Embryonic facial prominence (tissue), 1 donor: ENCODE data around the gene ALDOA.
A peak's percentile ranks its signal among the peaks of the same experiment; 100 is the strongest.
"Not testable (repeated sequence)": the region's sequence is repeated elsewhere in the genome, so short reads cannot be mapped to it uniquely, and the experiment has no call there.

Experiments
- DNase-seq: peaks from one replicate; pipeline ENCODE4 v3.0.0-alpha.2; 2016; ENCODE audit errors: extremely low spot score

Gene ALDOA

DNA sequence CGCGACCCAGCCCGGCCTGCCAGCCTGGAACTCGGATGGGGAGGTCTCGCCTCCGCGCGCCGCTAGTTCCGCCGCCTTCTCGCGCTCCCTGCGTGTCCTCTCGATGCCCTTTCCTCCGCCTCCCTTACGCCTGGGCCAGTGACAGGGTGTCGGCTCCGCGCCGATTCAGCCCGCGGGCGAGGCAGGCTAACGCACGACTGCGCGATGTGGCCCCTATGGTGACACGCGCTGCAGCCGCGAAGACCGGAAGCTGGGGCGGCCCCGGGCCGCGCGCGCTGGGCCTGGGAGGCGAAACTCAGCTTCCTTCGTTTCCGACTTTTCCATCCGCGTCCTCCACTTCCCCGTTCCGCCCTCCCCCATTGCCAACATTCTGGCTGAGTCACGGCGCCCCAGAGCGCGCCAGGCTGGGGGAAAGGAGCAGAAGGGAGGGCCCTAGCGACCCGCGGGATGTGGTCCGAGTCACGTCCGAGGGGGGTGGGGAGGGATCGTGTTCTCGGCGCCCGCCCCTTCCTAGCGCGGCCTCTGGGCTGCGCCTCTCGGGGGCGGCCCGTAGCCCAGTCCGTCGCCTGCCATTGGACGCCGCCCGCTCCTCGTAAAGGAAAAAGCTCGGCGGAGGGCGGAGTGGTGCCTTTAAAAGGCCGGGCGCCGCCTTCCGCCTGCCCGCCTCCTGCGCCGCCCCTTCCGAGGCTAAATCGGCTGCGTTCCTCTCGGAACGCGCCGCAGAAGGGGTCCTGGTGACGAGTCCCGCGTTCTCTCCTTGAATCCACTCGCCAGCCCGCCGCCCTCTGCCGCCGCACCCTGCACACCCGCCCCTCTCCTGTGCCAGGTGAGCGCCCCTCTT lies at the start of gene ALDOA:
ALDOA (plus strand) TSS at position 659 of the 841 bp plus-strand sequence. CDS start 1,138 bp downstream, outside the sequence.
- DNase-seq, result peak; percentile 93

DNA sequence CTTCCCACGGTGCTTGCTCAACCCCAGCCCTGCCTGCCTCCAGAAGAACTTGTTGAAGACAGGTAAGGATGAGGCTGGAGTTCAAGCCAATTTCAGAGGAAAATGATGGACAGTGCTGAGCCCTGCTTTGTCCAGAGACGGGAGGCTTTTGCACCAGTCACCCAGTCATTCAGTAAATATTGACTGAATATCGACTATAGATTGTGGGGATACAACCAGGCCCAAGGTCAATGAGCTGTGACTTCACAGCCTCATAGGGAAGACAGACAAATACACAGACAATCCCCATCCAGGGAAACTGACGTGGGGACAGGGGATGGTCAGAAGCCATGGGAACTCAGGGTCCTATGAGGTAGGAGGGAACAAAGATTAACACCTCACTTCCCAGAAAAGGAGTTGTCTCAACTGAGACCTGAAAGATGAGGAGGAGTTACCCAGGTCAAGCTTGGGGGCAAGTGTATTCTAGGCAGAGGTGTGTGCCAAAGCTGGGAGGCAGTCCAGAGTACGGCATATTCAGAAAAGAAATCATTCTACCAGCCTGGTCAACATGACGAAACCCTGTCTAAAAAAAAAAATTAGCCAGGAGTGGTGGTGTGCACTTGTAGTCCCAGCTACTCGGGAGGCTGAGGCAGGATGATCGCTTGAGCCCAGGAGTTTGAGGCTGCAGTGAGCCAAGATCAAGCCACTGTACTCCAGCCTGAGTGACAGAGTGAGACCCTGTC lies 48.8 kb upstream of the ALDOA start:
- DNase-seq, result no peak

DNA sequence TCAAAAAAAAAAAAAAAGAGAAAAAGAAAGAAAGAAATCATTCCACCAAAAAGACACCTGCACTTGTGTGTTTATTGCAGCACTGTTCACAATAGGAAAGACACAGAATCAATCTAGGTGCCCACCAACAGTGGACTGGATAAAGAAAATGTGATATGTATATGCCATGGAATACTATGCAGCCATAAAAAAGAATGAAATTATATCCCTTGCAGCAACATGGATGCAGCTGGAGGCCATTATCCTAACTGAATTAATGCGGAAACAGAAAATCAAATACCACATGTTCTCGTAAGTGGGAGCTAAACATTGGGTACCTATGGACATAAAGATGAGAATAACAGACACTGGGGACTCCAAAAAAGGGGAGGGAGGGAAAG lies 48.3 kb upstream of the ALDOA start:
- no peak for DNase-seq

DNA sequence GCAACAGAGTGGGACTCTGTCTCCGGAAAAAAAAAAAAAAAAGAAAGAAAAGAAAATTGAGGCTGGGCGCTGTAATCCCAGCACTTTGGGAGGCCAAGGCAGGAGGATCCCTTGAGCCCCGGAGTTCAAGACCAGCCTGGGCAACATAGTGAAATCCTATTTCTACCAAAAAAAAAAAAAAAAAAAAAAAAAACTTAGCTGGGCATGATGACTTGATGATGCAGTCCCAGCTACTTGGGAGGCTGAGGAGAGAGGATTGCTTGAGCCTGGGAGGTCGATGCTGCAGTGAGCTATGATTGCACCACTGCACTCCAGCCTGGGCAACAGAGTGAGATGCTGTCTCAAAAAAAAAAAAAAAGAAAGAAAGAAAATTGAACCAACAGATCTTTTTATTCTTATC lies 47.6 kb upstream of the ALDOA start:
- DNase-seq, result not testable (repeated sequence)

DNA sequence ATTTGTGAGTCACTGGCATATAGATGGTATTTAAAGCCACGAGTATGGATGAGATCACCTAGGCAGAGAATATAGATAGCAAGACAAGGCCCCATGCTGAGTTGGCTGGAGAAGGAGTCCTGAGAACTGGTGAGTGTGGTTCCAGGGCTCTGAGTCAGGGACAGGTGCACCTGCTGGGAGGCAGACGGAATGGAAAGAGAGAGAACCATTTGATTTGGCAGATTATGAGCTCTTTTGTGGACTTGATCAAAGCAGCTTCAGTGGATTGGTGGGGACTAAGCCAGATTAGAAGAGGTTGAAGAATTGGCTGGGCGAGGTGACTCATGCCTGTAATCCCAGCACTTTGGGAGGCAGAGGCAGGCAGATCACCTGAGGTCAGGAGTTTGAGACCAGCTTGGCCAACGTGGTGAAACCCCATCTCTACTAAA lies 46.8 kb upstream of the ALDOA start:
- no peak for DNase-seq

DNA sequence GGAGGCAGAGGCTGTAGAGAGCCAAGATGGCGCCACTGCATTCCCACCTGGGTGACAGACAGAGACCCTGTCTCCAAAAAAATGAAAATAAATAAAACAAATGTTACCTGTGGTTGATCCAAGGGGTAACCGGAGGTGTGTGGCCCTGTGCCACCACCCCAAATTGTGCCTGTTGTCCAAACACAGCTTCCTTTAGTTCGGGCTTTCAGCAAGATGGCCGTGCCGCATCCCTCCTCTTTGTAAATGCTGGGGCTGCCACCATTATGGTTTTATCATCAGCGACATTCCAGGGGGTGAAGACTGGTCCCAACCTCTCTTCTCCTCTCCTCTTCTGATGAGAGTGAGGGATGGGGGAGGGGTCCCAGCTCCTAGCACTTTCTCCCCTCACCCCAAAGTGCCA lies 42.7 kb upstream of the ALDOA start, which contains the start of gene C16orf92:
C16orf92 (plus strand) TSS at position 312 of the 400 bp plus-strand sequence. CDS start 143 bp downstream, outside the sequence.
- DNase-seq, result no peak

DNA sequence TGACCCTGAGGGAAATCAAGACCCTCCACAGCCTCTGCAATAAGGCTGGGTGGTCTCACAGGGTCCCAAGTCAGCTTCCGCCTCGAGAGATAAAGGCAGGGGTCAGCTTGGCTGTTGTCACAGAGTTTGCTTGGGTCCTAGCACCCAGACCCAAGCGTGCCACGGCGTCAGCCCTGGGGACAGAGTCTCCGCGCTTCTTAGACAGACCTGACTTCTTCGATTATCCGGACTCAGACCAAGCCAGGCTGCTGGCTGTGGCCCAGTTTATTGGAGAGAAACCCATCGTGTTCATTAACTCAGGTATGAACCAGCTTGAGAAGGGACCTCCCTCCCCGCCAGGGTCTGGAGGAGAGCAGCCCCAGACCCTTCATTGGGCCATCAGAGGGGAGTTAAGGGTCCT lies 42.0 kb upstream of the ALDOA start:
- DNase-seq, result no peak

DNA sequence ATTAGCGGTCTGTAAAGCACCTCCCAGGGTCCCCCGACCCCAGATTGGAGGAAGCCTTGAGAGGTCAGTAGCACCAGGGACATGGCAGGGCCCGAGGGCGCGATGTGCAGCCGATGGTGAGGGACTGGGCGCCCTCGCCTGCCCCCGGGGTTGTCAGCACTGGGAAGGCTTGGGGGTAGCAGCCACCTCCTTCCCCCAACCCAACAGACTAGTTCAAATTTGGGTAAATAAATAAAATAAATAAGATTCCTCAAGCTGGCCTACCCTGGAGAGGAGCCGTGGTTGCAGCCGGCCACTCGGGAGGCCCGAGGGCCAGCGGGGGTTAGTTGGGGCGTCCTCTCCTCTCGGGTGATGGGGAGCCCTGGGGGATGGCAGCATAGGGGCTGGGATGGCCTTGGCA lies 41.1 kb upstream of the ALDOA start:
- no peak for DNase-seq

DNA sequence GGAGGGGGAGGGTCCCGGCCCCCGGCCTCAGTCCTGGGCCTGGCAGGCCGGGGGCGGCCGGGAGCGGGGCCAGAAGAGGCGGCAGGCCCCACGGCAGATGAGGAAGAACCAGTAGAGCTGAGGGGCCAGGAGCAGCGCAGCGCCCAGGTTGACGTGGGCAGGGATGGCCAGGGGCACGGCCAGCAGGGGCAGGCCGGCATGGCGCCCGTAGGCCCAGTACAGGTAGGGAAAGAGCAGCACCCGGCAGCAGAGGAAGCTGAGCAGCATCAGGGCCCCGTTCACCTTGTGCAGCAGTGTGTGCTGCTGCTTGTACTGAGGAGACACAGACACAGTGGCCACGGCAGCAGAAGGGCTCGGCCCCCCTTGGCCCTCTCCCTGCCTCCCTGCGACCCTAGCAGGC lies 40.4 kb upstream of the ALDOA start:
- no peak for DNase-seq

DNA sequence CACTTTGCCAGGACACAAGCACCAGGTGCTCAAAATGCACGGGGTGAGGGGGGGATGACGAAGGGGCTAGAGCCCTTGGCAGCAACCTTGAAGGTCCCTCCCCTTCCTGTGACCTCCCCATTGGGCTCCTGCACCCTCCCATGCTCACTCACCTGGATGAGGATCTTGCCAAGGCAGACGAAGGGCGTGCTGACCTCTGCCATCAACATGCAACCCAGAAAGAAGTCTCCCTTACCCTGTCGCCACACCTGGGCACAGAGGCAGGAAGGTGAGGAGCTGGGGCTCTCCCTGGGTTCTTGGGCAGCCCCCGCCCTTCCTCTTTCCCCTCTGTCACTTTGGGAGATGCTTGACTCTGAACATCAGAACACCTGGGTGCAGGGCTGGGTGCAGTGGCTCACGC lies 40.0 kb upstream of the ALDOA start:
- no peak for DNase-seq

DNA sequence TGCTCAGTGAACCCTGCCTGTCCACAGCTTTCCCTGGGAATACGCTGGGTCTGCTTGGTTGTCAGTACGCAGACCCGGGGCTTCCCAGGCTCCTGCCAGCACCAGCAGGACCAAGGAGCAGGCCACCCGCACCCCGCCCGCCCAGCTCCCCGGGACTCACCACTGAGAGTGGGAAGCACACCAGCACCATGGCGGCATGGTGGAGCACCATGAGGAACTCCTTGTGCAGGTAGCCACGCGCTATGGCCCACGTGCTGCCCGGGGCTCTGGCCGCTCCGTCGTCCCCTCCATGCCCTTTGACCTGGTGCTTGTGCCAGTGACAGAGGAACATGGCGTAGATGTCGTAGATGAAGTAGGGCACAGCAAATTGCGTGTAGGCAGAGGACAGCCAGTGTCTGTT lies 39.1 kb upstream of the ALDOA start:
- no peak for DNase-seq

DNA sequence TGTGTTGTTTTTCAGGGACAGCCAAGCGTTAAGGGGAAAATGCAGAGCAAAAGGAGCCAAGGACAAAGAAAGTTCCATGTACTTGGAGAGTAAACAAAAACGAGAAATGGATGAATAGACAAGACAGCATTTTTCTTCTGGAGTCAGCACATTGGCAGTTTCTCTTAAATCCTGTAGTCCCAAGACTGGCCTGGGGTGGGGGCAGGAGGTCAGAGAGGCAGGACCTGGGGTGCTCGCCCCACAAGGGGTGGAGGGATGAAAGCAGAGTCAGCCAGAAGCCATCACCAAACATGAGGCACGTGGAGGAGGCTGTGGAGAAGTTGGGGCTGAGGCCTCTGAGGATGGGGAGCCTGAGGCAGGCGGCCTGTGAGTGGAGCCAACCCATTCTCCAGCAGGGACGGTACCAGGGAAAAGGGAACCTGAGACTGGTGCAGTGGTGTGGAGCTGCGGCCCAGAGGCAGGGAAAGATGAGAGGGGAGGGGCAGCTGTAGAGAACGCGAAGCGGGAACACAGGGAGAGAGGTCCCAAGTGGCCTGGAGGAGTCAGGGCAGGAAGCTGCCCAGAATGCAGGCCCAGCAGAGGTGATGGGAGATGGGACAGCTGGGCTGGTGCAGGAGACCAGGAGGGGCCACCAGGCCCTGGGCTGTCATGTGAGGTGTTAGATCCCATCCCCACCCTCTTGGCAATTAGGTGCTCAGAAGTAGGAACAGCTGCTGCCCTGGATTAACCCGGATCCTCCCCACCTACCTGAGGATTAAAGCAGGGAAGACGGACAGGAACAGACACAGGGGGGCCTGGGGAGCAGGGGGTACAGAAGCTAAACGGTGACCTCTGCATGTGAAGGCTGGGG lies 37.7 kb upstream of the ALDOA start:
- no peak for DNase-seq

DNA sequence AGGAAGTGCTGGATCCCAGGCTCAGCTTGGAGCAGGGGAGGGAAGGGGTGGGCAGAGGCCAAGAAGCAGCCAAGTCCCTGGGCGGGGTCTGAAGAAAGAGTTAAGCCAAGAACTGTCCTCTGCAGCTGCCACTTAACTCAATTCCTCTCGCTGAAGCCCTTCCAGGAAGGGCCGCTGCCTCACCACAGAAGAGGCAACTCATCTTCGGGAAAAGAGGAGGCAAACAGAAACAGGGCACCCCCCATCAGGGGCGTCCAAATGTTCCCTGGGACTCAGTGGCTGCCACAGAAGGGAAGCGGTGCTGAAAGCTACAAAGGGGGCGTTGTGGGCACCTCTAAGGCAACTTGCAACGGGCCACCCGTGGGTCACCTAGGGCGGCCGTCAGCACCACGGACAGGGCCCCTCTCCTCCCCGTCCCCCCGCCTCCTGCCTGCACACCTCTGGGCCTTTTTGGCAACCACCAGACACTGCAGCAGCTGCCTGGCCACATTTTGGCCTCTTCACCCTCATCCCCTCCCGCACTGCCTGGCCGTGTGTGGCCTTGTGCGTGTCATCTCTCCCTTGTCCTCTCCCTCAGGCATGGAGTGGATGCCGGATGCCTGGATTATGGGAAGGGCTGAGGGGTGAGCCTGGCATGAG lies 37.0 kb upstream of the ALDOA start:
- DNase-seq, result no peak

DNA sequence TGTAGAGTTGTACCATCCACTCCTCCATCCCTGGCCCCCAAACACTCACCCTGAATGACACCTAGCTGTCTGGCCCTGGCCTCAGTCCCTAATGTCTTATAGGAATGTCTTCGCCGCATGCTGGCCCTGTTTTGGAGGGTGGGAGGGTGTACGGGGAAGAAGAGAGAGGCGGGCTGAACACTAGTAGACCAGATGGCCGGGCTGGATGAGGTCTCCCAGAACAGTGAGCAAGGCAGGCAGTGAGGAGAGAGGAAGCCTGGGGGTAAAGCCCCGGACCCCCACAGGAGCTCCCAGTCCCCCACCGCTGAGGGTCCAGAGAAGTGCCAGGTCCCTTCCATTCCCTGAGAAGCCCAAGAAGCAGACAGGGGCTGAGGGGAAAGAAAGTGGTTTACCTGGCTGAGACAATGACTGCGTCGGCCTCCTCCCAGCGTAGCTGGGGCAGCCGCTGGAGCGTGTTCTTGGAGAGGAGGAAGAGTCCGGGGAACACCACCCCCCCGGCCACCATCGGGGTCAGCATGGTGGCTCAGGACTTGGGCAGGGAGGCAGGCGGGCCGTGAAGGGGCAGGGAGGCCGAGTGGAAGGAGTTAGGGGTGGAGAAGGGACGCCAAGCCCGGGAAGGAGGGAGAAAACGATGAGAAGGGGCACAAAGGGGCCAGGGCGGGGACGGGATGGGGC lies 35.4 kb upstream of the ALDOA start:
- no peak for DNase-seq

DNA sequence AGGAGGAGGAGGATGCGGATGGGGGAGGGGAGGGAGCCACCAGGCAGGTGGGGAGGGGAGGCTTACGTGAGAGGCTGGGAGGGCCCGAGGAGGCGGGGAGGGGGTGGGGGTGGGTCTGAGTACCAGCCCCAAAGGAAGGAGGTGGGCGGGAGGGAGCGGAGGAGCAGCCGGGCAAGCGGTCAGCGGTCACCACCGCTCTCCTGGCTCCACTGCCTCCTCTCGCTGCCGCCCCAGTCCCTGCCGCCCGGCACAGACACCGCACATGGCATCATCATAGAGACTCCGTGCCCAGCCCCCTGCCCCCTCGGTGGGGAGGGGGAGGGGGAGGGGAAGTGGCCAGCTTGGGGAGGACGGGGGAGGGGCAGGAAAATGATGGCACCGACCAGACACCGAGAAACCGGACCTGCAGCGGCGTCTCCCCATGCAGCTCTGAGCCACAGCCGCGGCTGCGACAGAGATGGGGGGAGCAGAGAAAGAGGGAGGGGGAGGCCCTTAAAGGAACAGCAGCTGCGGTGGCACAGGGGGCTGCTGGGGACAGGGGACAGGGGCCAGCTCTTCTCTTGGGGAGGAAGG lies 34.6 kb upstream of the ALDOA start, which contains the start of gene TLCD3B:
TLCD3B (minus strand) TSS at position 431 of the 573 bp plus-strand sequence. CDS start 744 bp downstream, outside the sequence.
- no peak for DNase-seq

DNA sequence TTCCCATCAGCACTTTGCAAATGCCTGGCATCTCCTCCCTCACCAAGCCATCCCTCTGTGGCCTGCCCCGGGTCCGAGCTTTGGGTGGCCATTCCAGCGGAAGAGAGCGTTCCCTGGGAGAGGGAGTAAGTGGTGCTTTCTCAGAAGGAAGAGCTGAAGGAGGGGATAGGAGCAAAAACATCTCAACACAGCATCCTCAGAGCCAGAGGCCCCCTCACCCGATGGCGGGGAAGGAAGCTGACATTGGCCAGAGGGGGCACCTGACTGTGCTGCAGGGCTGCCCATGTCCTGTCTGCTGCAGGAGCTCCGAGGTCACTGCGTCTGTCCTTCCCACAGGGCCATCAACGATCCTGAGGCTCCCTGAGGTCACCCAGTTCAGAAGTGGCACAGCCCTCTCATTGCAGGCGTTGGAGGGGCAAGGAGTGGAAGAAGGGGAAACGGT lies 34.1 kb upstream of the ALDOA start:
- no peak for DNase-seq

DNA sequence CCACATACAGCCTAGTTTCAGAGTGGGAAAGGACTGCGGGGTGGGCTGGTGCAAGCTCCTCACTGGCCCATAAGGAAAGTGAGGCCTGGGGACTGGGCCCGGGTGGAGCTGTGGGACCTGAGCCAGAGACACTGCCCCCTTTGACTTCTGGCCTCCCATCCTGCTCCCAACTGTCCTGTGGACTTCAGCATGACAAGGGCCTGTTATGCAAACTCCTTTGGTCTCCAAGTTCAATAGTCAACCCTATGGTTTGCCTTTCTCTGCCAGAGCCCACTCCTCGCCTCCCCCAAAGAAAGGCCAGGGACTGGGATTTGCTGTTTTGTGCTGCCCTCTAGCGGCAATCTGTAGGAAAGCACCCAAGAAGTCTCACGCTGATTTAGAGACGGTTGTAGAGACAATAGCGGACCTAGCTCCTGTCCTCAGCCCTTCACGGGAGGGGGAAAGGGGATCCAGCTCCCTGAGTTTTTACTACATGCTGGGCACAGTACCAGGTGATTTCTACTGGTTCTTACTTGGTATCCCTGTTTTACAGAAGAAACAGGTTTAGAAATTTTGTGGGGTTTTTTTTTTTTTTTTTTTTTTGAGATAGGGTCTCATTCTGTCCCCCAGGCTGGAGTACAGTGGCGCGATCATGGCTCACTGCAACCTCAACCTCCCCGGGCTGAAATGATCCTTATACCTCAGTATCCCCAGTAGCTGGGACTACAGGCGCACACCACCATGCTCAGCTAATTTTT lies 33.3 kb upstream of the ALDOA start:
- DNase-seq, result no peak

DNA sequence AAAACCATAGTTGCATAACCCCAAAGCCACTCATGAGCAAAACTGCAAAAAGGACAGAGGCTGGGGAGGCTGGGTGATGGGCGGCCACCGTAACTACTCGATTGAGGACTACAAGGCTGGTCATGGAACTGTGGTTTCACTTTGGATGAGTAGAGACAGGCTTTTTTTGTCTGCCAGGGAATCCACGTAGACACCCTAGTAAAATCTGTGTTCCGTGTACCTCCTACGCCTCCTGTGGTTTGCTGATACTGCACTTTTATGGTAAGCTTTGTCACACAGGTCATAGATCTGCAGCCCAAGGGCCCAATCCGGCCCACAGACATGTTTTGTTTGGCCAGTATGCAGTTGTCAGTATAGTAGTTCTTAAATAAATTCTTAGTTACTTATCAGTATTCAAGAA lies 32.3 kb upstream of the ALDOA start:
- no peak for DNase-seq

DNA sequence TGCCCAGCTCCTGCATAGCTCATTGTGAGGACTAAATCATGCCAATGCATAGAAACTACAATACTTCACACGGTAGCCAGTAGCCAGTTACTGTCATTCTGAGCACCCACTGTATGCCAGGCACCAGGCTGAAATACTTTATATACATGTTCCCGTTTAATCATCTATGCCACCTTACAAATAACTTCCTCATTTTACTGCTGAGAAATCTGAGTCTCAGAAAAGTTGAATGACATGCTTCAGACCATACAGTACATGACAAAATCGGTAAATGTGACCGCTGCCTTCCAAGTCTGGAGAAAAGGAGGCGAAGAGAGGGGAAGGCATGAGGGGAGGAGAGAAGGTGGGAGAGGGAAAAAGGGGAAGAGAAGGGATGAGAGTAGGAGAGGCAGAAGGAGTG lies 25.3 kb upstream of the ALDOA start:
- no peak for DNase-seq

DNA sequence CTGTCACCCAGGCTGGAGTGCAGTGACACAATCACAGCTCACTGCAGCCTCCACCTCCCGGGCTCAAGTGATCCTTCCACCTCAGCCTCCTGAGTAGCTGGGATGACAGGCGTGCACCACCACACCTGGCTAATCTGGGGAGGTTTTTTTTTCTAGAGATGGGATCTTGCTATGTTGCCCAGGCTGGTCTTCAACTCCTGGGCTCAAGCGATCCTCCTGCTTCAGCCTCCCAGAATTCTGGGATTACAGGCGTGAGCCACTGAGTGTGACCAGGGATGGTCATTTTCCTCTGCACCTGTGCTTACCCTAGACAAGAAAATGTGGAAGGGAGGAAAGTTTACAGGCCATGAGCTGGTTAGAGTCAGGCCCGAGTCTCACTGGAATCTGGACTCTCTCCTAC lies 24.9 kb upstream of the ALDOA start:
- DNase-seq, result not testable (repeated sequence)
